Measurements from ENCODE around the gene FBXW12. TPM values are rescaled to one million over a fixed set of nuclear protein-coding genes. Genes with fewer than 3 reads are reported as not detected.

Gene FBXW12
- total RNA-seq, 4 donors from 2014 or later = 1.1 TPM; not detected in 3

GRCh38 chr3:48416091-48416505, 44.1 kb downstream of the FBXW12 start:
- TF ChIP-seq, protein P1, sequence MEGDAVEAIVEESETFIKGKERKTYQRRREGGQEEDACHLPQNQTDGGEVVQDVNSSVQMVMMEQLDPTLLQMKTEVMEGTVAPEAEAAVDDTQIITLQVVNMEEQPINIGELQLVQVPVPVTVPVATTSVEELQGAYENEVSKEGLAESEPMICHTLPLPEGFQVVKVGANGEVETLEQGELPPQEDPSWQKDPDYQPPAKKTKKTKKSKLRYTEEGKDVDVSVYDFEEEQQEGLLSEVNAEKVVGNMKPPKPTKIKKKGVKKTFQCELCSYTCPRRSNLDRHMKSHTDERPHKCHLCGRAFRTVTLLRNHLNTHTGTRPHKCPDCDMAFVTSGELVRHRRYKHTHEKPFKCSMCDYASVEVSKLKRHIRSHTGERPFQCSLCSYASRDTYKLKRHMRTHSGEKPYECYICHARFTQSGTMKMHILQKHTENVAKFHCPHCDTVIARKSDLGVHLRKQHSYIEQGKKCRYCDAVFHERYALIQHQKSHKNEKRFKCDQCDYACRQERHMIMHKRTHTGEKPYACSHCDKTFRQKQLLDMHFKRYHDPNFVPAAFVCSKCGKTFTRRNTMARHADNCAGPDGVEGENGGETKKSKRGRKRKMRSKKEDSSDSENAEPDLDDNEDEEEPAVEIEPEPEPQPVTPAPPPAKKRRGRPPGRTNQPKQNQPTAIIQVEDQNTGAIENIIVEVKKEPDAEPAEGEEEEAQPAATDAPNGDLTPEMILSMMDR (IDR thresholded peaks at IDR 0.05; ENCODE audit: low read depth) = no peak

GRCh38 chr3:48416546-48416945, 44.5 kb downstream of the FBXW12 start:
- TF ChIP-seq, protein P1 (IDR thresholded peaks at IDR 0.05; ENCODE audit: low read depth) = no peak

DNA sequence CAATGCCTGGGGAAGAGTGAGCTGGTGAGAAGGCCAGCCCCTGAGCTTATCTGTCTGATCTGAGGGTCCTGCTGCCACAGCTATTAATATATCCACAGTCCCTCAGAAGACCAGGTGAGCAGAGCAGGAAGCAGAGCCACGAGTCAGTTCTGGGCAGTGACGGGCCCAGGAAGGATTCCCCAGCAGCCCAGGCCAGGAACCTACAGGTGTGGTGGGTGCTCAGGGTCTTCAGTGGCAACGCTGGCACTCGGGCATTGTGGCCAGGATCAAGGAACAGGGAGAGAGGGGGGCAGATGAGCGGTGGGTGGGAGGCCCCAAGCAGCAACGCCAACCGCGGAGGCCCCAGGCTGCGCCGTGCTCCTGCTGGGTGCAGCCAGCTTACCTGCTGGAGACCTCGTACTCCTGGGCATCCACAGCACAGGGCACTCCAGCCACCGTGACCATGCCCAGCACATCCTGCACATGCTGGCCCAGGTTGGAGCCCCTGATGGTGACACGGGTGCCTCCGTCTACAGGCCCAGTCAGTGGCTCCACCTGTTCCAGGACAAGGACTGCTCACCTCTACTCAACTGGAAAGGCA, 45.6 kb downstream of the FBXW12 start:
- TF ChIP-seq, protein P1 (IDR thresholded peaks at IDR 0.05; ENCODE audit: low read depth) = no peak

DNA sequence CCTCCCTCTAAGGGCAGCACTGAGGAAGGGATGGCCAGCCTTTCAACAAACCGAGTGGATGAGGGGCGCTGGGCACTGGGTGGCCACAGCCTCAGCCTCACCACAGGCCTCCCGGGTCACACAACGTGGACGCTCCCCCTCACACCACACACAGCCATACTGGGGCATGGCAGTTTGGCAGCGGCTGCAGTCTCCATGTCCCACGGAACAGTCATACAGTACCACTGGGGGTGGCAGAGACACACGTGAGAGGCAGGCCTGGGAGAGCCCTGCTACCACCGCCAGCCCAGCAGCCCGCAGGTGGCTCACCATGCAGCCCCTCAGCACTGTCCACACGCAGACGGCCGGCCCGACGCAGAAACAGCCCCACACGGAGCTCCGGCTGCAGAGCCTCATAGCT, 46.1 kb downstream of the FBXW12 start:
- TF ChIP-seq, protein P1 (IDR thresholded peaks at IDR 0.05; ENCODE audit: low read depth) = no peak

DNA sequence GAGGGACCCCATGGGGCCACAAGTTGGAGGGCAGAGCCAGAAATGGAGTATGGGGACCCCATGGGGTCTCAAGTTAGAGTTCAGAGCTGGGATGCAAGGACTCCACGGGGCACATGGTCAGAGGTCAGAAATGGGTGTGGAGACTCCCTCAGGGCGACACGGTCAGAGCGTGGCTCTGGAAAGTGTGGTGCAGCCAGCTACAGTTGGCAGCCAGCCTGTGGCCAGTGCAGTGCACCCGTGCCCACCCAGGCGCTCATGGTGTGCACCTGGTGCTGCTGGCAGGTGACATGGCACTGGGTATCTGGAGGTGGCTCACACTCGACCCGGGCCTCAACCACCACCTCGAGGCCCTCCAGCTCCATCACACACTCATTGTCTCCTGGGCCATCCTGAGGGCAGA, 46.6 kb downstream of the FBXW12 start:
- TF ChIP-seq, protein P1 (IDR thresholded peaks at IDR 0.05; ENCODE audit: low read depth) = no peak

GRCh38 chr3:48419149-48419548, 47.1 kb downstream of the FBXW12 start:
- TF ChIP-seq, protein P1 (IDR thresholded peaks at IDR 0.05; ENCODE audit: low read depth) = no peak

- TF ChIP-seq, protein P1 (IDR thresholded peaks at IDR 0.05; ENCODE audit: low read depth) = no peak
Measured at GRCh38 chr3:48419597-48419996, 47.6 kb downstream of the FBXW12 start.

Measured in subcutaneous adipose tissue (tissue), 4 donors.